Right renal cortex interstitium (tissue), 3 donors: Measurements from ENCODE around the gene FAM171A1. TPM values are rescaled to one million over a fixed set of nuclear protein-coding genes. Genes with fewer than 3 reads are reported as not detected.

Experiments
- DNase-seq, 3 donors: peaks; one replicate each; pipeline ENCODE4 v3.0.0-alpha.2; 2013; ENCODE audit warnings: low read depth in 3 of 3, low spot score in 2 of 3
- polyA plus RNA-seq, 3 donors: library from polyadenylated mRNA; unstranded; fragments of 120-200 nt; gene quantifications; one replicate each; pipeline ENCODE4 v1.2.1, GENCODE V29; 2013; ENCODE audit not compliant: insufficient read length in 3 of 3

The FAM171A1 gene
- polyA plus RNA-seq, 3 donors, result 89.4 to 95.1 (median 90.9) TPM

- no peak for DNase-seq
These were observed 116.9 kb downstream of the FAM171A1 start for GRCh38 chr10:15253951-15254807.

- DNase-seq, result no peak
These were observed 118.7 kb downstream of the FAM171A1 start for GRCh38 chr10:15252396-15252795.

GRCh38 chr10:15251791-15252380, 119.2 kb downstream of the FAM171A1 start:
- no peak for DNase-seq

GRCh38 chr10:15245530-15245929, 125.6 kb downstream of the FAM171A1 start:
- no peak for DNase-seq

GRCh38 chr10:15244635-15245197, 126.4 kb downstream of the FAM171A1 start:
- no peak for DNase-seq

GRCh38 chr10:15242261-15242840, 128.7 kb downstream of the FAM171A1 start:
- DNase-seq, result no peak

- no peak for DNase-seq
These were observed 129.8 kb downstream of the FAM171A1 start for GRCh38 chr10:15241306-15241705.

- DNase-seq, result no peak
These were observed 132.3 kb downstream of the FAM171A1 start for GRCh38 chr10:15238555-15239335.

GRCh38 chr10:15237351-15237750, 133.7 kb downstream of the FAM171A1 start:
- no peak for DNase-seq

GRCh38 chr10:15236340-15236739, 134.7 kb downstream of the FAM171A1 start:
- no peak for DNase-seq

- DNase-seq, result no peak
These were observed 138.8 kb downstream of the FAM171A1 start for GRCh38 chr10:15232279-15232678.

- DNase-seq, result no peak
These were observed 139.7 kb downstream of the FAM171A1 start for GRCh38 chr10:15231426-15231825.

GRCh38 chr10:15230257-15230656, 140.8 kb downstream of the FAM171A1 start:
- DNase-seq, result no peak

GRCh38 chr10:15229268-15229667, 141.8 kb downstream of the FAM171A1 start:
- no peak for DNase-seq

GRCh38 chr10:15228426-15228825, 142.7 kb downstream of the FAM171A1 start:
- DNase-seq, result no peak

- DNase-seq, result no peak
These were observed 143.3 kb downstream of the FAM171A1 start for GRCh38 chr10:15227611-15228372.

GRCh38 chr10:15225511-15225910, 145.6 kb downstream of the FAM171A1 start:
- no peak for DNase-seq

GRCh38 chr10:15224948-15225347, 146.1 kb downstream of the FAM171A1 start:
- no peak for DNase-seq

- no peak for DNase-seq
These were observed 147.9 kb downstream of the FAM171A1 start for GRCh38 chr10:15223174-15223573.

GRCh38 chr10:15222511-15222910, 148.6 kb downstream of the FAM171A1 start:
- no peak for DNase-seq
